Endothelial cell (in vitro differentiated cells): ENCODE results near the gene OCLN. TPM values are rescaled to one million over a fixed set of nuclear protein-coding genes. Genes with fewer than 3 reads are reported as not detected.
"Not testable (repeated sequence)": the region's sequence is repeated elsewhere in the genome, so short reads cannot be mapped to it uniquely, and the experiment has no call there.

ENCODE experiments used
- DNase-seq: peaks from one replicate; pipeline ENCODE4 v3.0.0; 2021; ENCODE audit warnings: low spot score
- H3K27ac Mint-ChIP-seq: one replicate; pipeline ENCODE4 v1.8.0; 2021; ENCODE audit warnings: mixed read lengths, inconsistent platforms; ENCODE audit not compliant: unreplicated experiment
- H3K27me3 Mint-ChIP-seq: one replicate; pipeline ENCODE4 v1.8.0; 2021; ENCODE audit warnings: mild to moderate bottlenecking, moderate library complexity, mixed read lengths, inconsistent platforms; ENCODE audit not compliant: unreplicated experiment
- H3K36me3 Mint-ChIP-seq: one replicate; pipeline ENCODE4 v1.8.0; 2021; ENCODE audit warnings: mild to moderate bottlenecking, low read depth, mixed read lengths, inconsistent platforms; ENCODE audit not compliant: unreplicated experiment
- H3K4me1 Mint-ChIP-seq: one replicate; pipeline ENCODE4 v1.8.0; 2021; ENCODE audit warnings: mild to moderate bottlenecking, mixed read lengths, inconsistent platforms; ENCODE audit not compliant: unreplicated experiment
- H3K4me3 Mint-ChIP-seq: one replicate; pipeline ENCODE4 v1.8.0; 2021; ENCODE audit warnings: mild to moderate bottlenecking, mixed read lengths, inconsistent platforms; ENCODE audit not compliant: unreplicated experiment
- H3K9me3 Mint-ChIP-seq: one replicate; pipeline ENCODE4 v1.8.0; 2021; ENCODE audit warnings: mixed read lengths, inconsistent platforms; ENCODE audit not compliant: unreplicated experiment
- CTCF ChIP-seq: fragments of 200-600 bp; sonication (generic); IDR thresholded peaks from one replicate; pipeline ENCODE4 v1.5.0; 2021; ENCODE audit warnings: antibody characterized with exemption; ENCODE audit not compliant: unreplicated experiment
- total RNA-seq: library from RNA; stranded (reverse); fragmentation: NEBNext Ultra II Directional; extraction: Animal tissue kit (Norgen Biotek cat#: 25700); gene quantifications from one replicate; pipeline ENCODE4 v1.2.1, GENCODE V29; 2021; ENCODE audit not compliant: unreplicated experiment

Gene OCLN
- total RNA-seq, 1 donor from 2014 or later: 26.4 TPM

- Mint-ChIP-seq H3K4me3 (no peak overlapping the region), H3K36me3 (peaks cover 5% of the 10 kb centered on the region), H3K9me3 (peaks cover 4% of the 10 kb centered on the region), H3K4me1 (peaks cover 12% of the 10 kb centered on the region), H3K27me3 (no peaks in the 10 kb centered on the region), H3K27ac (no peak overlapping the region)
- TF ChIP-seq CTCF: no peak
- no peak for DNase-seq
These were observed 25.0 kb upstream of the OCLN start for GRCh38 chr5:69467442-69468225.

GRCh38 chr5:69468631-69469030 is 24.0 kb upstream of the OCLN start:
- Mint-ChIP-seq H3K4me1 (peaks cover 12% of the 10 kb centered on the region), H3K9me3 (peaks cover 4% of the 10 kb centered on the region), H3K27ac (no peak overlapping the region), H3K36me3 (peaks cover 5% of the 10 kb centered on the region), H3K4me3 (no peak overlapping the region), H3K27me3 (no peaks in the 10 kb centered on the region)
- no peak for DNase-seq
- no peak for TF ChIP-seq CTCF

- H3K27ac Mint-ChIP-seq, H3K4me3 Mint-ChIP-seq, DNase-seq, H3K27me3 Mint-ChIP-seq, H3K36me3 Mint-ChIP-seq, H3K9me3 Mint-ChIP-seq: not testable (repeated sequence)
- peaks cover 12% of the 10 kb centered on the region for H3K4me1 Mint-ChIP-seq
These were observed 21.1 kb upstream of the OCLN start for GRCh38 chr5:69471516-69471915.

- H3K36me3 Mint-ChIP-seq, H3K27me3 Mint-ChIP-seq, H3K27ac Mint-ChIP-seq, DNase-seq, H3K4me3 Mint-ChIP-seq, H3K9me3 Mint-ChIP-seq: not testable (repeated sequence)
- peaks cover 20% of the 10 kb centered on the region for H3K4me1 Mint-ChIP-seq
These were observed 20.0 kb upstream of the OCLN start for GRCh38 chr5:69472535-69473143.

- H3K9me3 Mint-ChIP-seq: no peaks in the 10 kb centered on the region
- no peak overlapping the region for H3K4me3 Mint-ChIP-seq
- no peaks in the 10 kb centered on the region for H3K27me3 Mint-ChIP-seq
- H3K36me3 Mint-ChIP-seq: no peaks in the 10 kb centered on the region
- no peak for DNase-seq
- peak overlapping the region; percentile 89 for H3K27ac Mint-ChIP-seq
- H3K4me1 Mint-ChIP-seq: peaks cover 11% of the 10 kb centered on the region
- TF ChIP-seq CTCF: no peak
These were observed 15.4 kb upstream of the OCLN start for GRCh38 chr5:69477170-69477569.

GRCh38 chr5:69478296-69478695 is 14.3 kb upstream of the OCLN start:
- H3K36me3 Mint-ChIP-seq, H3K9me3 Mint-ChIP-seq, H3K4me3 Mint-ChIP-seq, DNase-seq, H3K27me3 Mint-ChIP-seq: not testable (repeated sequence)
- Mint-ChIP-seq H3K27ac (peak overlapping the region; percentile 52), H3K4me1 (peaks cover 11% of the 10 kb centered on the region)
